VCaP (cell line): Measurements from ENCODE around the gene ERMAP.

Source experiments
- H3K27ac ChIP-seq: fragments of 450-650 bp; 2 replicates; pipeline ENCODE4 v1.5.1; 2017
- TF ChIP-seq, protein P1 (sequence below): fragments of 450-650 bp; conservative IDR thresholded peaks from 2 replicates; pipeline ENCODE4 v1.5.1; 2017; ENCODE audit warnings: mild to moderate bottlenecking, moderate library complexity

The ERMAP gene

DNA sequence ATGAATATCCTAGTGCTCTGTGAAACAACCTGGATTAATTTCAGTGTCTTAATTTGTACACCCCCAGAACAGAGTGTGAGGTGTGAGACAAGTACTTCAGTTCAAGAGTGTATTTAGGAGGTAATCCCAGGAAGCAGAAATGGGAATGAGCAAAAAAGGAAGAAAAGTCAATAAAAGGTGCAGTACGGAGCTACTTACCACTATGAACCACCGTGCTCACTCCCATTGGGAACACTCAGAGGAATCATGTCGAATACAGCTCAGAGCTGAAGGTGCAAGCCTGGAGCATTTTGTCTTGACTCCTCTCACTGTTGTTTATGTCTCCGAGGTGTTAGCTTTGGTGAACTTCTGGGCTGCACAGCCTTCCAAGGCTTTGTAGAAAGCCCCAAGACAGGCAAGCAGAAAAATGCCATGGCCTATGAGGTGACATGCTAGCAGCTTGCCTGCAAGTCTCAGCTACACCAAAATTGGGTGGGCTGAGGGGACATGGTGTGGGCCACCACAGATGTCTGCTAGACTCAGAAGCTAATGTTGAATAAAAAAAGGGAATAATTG is 7.6 kb downstream of the ERMAP start:
- TF ChIP-seq, protein P1, sequence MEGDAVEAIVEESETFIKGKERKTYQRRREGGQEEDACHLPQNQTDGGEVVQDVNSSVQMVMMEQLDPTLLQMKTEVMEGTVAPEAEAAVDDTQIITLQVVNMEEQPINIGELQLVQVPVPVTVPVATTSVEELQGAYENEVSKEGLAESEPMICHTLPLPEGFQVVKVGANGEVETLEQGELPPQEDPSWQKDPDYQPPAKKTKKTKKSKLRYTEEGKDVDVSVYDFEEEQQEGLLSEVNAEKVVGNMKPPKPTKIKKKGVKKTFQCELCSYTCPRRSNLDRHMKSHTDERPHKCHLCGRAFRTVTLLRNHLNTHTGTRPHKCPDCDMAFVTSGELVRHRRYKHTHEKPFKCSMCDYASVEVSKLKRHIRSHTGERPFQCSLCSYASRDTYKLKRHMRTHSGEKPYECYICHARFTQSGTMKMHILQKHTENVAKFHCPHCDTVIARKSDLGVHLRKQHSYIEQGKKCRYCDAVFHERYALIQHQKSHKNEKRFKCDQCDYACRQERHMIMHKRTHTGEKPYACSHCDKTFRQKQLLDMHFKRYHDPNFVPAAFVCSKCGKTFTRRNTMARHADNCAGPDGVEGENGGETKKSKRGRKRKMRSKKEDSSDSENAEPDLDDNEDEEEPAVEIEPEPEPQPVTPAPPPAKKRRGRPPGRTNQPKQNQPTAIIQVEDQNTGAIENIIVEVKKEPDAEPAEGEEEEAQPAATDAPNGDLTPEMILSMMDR: no peak

DNA sequence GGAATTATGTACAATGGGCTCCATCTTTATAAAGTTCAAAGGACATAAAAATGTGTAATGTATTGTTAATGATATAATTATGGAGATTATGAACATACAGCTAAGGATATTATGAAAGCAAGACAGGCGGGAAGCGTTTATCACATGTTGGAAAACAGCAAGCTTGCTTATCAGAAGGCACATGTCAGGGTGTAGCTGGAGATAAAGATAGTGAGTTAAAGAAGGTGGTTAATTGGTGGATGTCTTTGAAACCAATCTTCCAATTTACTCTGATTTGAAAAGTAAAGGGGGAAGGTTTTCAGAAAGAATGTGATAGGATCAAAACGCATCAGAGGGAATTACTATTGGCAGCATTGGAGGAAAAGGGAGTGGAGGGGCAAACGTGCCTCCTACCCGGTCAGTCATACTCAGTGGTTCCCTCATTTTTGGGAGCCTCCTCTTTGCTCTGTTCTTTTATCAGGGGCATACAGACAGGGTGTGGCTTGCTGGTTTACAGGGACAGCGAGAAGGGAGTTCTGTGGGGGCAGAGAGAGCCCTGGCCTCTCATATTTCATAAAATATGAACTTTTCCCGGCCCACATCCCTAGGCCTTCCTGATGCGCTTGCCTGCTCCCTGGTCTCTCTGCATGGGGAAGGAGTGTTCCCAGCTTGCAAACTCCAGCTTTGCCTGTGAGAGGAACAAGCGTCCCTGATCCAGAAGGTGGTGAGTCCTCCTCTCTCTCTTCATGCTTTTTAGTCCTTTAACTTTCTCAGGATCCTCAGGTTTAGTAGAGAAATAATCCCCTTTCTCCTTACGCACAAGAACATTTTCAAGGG is 8.3 kb downstream of the ERMAP start:
- H3K27ac ChIP-seq: no peak overlapping the region
- TF ChIP-seq, protein P1: no peak

More for the DNA sequence above, 7.6 kb downstream of the ERMAP start:
- H3K27ac ChIP-seq: no peak overlapping the region

DNA sequence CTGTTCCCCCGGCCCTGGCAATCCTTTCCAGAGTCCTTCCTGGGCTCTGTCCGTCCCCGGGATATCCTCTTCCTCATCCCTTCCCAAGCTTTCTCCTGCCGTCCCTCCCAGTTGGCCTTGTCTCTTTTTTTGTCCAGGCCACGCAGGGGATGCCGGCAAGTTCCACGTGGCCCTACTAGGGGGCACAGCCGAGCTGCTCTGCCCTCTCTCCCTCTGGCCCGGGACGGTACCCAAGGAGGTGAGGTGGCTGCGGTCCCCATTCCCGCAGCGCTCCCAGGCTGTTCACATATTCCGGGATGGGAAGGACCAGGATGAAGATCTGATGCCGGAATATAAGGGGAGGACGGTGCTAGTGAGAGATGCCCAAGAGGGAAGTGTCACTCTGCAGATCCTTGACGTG is 13.7 kb downstream of the ERMAP start:
- no peak overlapping the region for H3K27ac ChIP-seq
- TF ChIP-seq, protein P1: no peak

DNA sequence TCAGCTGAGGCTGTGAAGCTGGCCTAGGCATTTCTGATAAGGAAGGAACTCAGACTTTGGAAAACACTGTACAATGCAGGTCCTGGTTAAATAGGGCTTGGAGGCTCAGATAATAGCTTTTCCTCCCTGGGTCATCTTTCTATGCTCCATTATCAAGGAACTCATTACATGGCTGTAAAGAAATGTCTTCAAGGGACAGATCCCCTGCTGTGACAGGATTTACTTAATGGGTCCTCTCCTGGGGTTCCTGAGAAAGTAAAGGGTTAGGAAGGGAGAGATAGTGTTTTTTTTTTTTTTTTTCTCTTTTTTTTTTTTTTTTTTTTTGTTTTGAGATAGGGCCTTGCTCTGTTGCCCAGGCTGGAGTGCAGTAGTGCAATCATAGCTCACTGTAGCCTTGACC is 14.4 kb downstream of the ERMAP start:
- TF ChIP-seq, protein P1: no peak
- no peak overlapping the region for H3K27ac ChIP-seq

DNA sequence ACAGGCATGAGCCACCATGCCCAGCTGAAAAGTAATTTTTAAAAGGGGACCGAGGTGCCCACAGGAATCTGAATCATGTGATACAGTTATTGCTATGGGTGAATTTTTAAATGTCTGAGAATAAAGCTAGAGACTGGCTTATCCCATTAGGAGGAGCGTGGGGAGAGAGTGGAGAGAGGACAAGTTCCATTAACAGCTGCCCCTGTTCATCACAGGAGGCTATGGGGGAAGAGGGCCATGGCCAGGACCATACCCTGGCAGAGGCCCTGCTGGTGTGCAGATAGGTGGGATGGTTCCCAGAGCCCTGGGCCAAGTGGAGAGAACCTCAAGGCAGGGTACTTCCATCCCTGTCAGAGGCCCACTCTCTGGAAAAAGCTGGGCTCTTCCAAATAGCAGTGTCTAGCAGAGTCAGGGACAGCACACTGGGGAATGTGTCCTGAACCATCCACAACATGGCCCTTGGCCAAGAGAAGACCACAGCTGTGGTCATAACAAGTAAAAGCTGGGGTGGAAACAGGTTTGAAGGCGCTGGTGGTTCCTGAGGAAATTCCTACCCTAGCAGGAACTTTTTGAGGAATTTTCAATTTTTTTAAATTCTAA is 15.8 kb downstream of the ERMAP start:
- no peak overlapping the region for H3K27ac ChIP-seq
- TF ChIP-seq, protein P1: no peak

DNA sequence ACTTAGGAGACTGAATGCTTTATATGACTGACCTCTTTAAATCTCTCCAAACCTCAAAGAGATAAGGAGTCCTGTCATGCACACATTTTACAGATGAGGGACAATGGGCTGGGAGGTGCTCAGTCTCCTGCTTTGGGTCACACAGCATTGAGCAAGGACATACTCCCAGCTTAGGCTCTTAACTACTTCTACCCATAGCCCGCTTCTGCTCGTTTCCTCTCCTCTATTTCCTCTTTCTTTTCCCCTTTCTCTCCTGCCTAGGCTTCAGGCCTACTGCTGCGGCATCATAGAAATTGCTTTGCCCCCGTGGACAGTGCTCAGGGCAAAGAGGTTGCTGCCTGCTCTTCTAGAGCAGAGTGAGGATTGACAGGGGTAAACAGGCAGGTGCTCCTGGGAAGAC is 17.1 kb downstream of the ERMAP start:
- H3K27ac ChIP-seq: no peak overlapping the region
- TF ChIP-seq, protein P1: no peak

DNA sequence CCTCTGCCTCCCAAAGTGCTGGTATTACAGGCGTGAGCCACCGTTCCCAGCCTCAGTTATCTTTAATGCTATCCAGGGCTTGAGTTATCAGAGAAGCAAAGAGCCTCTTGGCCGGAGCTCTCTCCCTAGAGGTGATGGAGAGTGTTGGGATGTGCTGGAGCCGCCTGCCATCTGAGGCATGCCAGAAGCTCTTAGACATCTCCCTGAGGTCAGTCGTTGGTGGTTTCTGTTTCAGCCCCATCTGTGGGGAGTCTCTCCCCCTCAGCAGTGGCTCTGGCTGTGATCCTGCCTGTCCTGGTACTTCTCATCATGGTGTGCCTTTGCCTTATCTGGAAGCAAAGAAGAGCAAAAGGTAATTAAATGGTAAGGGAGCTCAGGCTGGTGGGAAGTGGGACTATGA is 17.9 kb downstream of the ERMAP start:
- TF ChIP-seq, protein P1: no peak
- H3K27ac ChIP-seq: no peak overlapping the region
